Measurements from ENCODE around the gene CERK. TPM values are rescaled to one million over a fixed set of nuclear protein-coding genes. Genes with fewer than 3 reads are reported as not detected.

Gene CERK
- polyA plus RNA-seq, 1 of the 3 experiments (the other 2 are of a cell fraction) = 32.6 TPM

GRCh38 chr22:46665151-46665695 lies 72.8 kb downstream of the CERK start:
- TF ChIP-seq GABPA (IDR thresholded peaks at IDR 0.05; ENCODE audit: low read depth) (no peak), TAF1 (IDR thresholded peaks at IDR 0.05; ENCODE audit: borderline replicate concordance, low read depth, low read length) (no peak), FOXM1 (IDR thresholded peaks at IDR 0.05; ENCODE audit: low read depth) (no peak)
- TF ChIP-seq, protein P1, sequence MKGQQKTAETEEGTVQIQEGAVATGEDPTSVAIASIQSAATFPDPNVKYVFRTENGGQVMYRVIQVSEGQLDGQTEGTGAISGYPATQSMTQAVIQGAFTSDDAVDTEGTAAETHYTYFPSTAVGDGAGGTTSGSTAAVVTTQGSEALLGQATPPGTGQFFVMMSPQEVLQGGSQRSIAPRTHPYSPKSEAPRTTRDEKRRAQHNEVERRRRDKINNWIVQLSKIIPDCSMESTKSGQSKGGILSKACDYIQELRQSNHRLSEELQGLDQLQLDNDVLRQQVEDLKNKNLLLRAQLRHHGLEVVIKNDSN (IDR thresholded peaks at IDR 0.05; ENCODE audit: borderline replicate concordance, low read depth) = no peak
- Histone ChIP-seq H3K79me2 (ENCODE audit: insufficient read depth) (no peaks in the 10 kb centered on the region), H4K20me1 (ENCODE audit: insufficient read depth) (peaks cover 5% of the 10 kb centered on the region; the same call in 1 of the 2 replicates), H3K4me2 (no peak overlapping the region), H3K9me2 (no peaks in the 10 kb centered on the region), H3K4me1 (ENCODE audit: control insufficient read depth in 1 of 2, insufficient read depth in 2 of 2, low read depth in 1 of 2, low read length in 1 of 2) (peaks cover 0 to 37% of the 10 kb centered on the region in 2 experiments; a peak in 2 of 4 replicates), H3K4me3 (ENCODE audit: low read depth in 2 of 2, low read length in 1 of 2) (no peak overlapping the region), H3K9ac (no peak overlapping the region), H3K27ac (ENCODE audit: low read depth in 2 of 2, low read length in 1 of 2) (no peak overlapping the region), H3K27me3 (ENCODE audit: insufficient read depth) (no peaks in the 10 kb centered on the region), H3K36me3 (replicated peaks in 1 of 2; ENCODE audit: control insufficient read depth in 1 of 2, insufficient read depth in 2 of 2, low read length in 1 of 2) (peaks cover 0 to 19% of the 10 kb centered on the region in 2 experiments), H3K9me3 (no peaks in the 10 kb centered on the region), H2AFZ (ENCODE audit: low read depth) (no peak overlapping the region), H3F3A (replicated peaks; ENCODE audit: insufficient read depth) (no peaks in the 10 kb centered on the region)
- DNase-seq = no peak
- CTCF ChIA-PET = interaction anchor here (1.5 to 2.0 kb wide), 2 partner anchors 94 to 102 kb away, joined by 3 to 19 read pairs; no protein-coding TSS in a partner anchor
- POLR2A ChIA-PET = no interaction called here
- WGBS (ENCODE audit: low lambda C conversion rate) = 94% methylated on average over 19 of the region's 21 CpGs

DNA sequence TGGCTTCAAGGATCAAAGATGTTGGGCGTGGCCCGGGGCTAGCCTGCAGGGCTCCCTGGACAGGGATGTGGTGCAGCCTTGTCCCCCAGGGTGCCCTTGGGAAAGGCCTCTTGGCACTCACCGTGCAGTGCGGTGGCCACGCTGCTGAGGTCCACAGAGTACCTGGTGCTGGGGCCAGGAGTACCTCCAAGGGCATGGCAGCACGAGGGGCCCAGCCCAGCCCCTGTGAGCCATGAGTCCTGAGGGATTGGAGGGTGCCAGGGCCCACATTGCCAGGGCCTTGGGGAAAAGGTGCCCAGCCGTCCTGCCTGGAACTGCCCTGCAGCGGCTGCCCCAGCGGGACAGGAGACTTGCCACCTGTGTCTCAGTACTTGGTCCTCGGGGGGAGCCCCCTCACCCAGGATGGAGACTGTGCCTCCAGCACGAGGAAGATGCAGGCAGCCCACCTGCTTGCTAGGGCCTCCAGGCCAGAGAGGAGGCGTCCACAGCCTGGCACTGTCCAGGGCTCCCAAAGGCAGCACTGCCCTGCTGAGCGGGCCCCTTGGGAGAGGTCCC lies 73.7 kb downstream of the CERK start:
- POLR2A ChIA-PET = no interaction called here
- H3K27me3 ChIP-seq (ENCODE audit: insufficient read depth) = no peaks in the 10 kb centered on the region
- no peak overlapping the region for H3K9ac ChIP-seq
- peaks cover 0 to 19% of the 10 kb centered on the region in 2 experiments for H3K36me3 ChIP-seq (replicated peaks in 1 of 2; ENCODE audit: control insufficient read depth in 1 of 2, insufficient read depth in 2 of 2, low read length in 1 of 2)
- peaks cover 0 to 45% of the 10 kb centered on the region in 2 experiments; a peak in 2 of 4 replicates for H3K4me1 ChIP-seq (ENCODE audit: control insufficient read depth in 1 of 2, insufficient read depth in 2 of 2, low read depth in 1 of 2, low read length in 1 of 2)
- CTCF ChIA-PET = interaction anchor here (0.5 to 2.0 kb wide), 3 partner anchors 94 to 101 kb away, joined by 3 to 19 read pairs (median 3); no protein-coding TSS in a partner anchor
- no peaks in the 10 kb centered on the region for H3K9me2 ChIP-seq
- H3K27ac ChIP-seq (ENCODE audit: low read depth in 2 of 2, low read length in 1 of 2) = no peak overlapping the region
- H2AFZ ChIP-seq (ENCODE audit: low read depth) = no peak overlapping the region
- TF ChIP-seq GATA2 (CRISPR knock-in tag; IDR thresholded peaks at IDR 0.05) (no peak), RFX5 (IDR thresholded peaks at IDR 0.05; ENCODE audit: low read length) (no peak), IRF3 (IDR thresholded peaks at IDR 0.05; ENCODE audit: low read depth, low read length) (no peak), GABPA (IDR thresholded peaks at IDR 0.05; ENCODE audit: low read depth) (no peak), SIN3A (IDR thresholded peaks at IDR 0.05; ENCODE audit: borderline replicate concordance, low read depth, low read length) (no peak), RAD21 (IDR thresholded peaks at IDR 0.05; ENCODE audit: low read length) (no peak), POLR2AphosphoS5 (IDR thresholded peaks at IDR 0.05; ENCODE audit: low read depth, low read length) (no peak), NRF1 (IDR thresholded peaks at IDR 0.05; ENCODE audit: low read depth, low read length) (no peak), TEAD4 (IDR thresholded peaks at IDR 0.05; ENCODE audit: borderline replicate concordance, insufficient read depth) (no peak), FOSL2 (IDR thresholded peaks at IDR 0.05; ENCODE audit: borderline replicate concordance, low read depth) (no peak), FOXJ3 (CRISPR knock-in tag; IDR thresholded peaks at IDR 0.05) (no peak), REST (IDR thresholded peaks at IDR 0.05; ENCODE audit: low read depth, low read length) (no peak), CHD2 (IDR thresholded peaks at IDR 0.05; ENCODE audit: low read length, partially characterized antibody) (no peak)
- no peak overlapping the region for H3K4me3 ChIP-seq (ENCODE audit: low read depth in 2 of 2, low read length in 1 of 2)
- H3F3A ChIP-seq (replicated peaks; ENCODE audit: insufficient read depth) = no peaks in the 10 kb centered on the region
- no peak overlapping the region for H3K4me2 ChIP-seq
- H3K79me2 ChIP-seq (ENCODE audit: insufficient read depth) = no peaks in the 10 kb centered on the region
- no peak for DNase-seq
- H3K9me3 ChIP-seq = no peaks in the 10 kb centered on the region
- 80% methylated on average over 1 of the region's 13 CpGs for WGBS (ENCODE audit: low lambda C conversion rate)
- H4K20me1 ChIP-seq (ENCODE audit: insufficient read depth) = peaks cover 5% of the 10 kb centered on the region; the same call in 1 of the 2 replicates
